Activated CD8-positive, alpha-beta memory T cell treated with anti-CD3 and anti-CD28 coated beads for 48 hours (primary cell): ENCODE measurements around the gene ECE1.

Source experiments
- DNase-seq, 3 experiments: peaks; one replicate each; pipeline ENCODE4 v3.0.0-alpha.2; 2020; ENCODE audit warnings: low read depth in 2 of 3, low spot score in 2 of 3

ECE1 gene

DNA sequence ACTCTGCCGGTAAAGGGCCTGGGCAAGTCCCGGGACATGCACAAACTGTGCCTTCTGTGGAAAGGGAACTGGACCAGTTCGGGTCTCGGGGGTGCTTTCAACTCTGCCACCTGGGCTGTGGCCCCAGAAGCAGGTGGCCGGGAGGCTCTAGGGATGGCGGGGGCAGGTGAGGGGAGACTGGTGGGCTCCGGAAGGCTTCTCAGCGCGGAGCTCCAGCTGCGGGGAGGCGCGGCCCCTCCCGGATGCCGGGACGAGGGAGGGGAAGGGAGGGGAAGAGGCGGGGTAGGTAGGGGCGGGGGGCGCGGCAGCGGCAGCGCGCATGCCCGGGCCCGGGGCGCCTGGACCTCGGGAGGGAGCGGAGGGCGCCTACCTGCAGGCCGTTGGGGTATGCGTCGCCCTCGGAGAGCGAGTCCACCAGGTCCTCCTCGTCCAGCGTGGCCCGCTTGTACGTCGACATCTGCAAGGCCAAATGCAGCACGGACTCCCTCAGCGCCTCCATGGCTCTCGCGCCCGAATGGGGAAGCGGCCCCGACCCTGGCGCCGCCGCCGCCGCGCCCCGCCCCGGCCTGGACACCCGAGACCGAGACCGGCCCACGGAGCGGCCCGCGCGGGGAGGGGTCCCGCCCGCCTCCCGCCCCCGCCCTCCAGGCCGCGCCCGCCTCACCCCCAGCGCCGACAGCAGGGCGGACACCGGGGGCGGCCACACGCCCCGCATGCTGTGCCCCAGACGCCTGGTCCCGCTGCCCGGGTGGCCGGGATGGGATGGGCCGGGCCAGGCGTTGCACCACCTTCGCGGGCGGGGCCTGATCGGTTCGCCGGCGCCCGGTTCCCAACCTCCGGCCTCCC lies at the start of gene ECE1:
Gene ECE1, minus strand, starts transcription at position 764 of the 846 bp plus-strand sequence. Its CDS starts 49 bp downstream, at position 715.
- peak in 1 of 3 experiments; percentile 15 for DNase-seq

- DNase-seq, result no peak
These were observed 49.3 kb upstream of the ECE1 start for GRCh38 chr1:21339356-21340229.

DNA sequence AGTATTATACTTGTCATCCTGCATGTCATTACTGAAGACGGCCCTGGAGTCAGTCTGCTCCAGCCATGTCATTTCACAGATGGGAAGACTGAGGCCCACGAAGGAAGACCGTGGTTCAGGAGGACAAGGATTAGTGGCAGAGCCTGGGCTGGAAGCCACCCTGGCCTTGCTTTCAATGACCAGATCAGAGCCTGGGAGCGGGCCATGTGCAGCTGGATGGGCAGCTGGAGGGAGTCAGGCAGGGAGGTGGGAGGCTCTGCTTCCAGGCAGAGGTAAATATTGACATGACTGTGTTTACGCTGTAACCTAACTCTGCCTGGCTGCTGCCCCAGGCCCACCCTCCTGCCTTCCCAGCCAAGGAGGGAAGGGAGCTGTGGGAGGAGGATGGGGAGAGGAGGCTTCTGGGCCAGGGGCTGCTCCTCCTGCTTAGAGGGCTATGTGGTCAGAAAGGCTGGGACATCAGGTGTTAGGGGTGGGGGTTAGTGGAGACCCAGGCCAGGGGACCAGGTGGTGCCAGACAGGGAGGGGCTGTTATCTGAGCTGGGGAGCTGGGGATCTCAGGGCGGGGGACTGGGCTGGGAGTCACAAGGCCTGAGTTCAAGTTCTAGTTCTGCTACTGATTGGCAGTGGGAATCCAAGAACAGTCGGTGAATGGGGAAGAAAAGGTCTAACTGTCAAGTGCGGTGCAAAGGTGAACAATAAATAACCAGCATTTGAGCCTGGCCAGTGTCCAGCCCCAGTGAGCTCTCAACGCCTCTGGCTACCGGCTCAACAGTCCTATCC lies 48.5 kb upstream of the ECE1 start:
- DNase-seq, result no peak

- DNase-seq, result no peak
These were observed 47.8 kb upstream of the ECE1 start for GRCh38 chr1:21337928-21338572.

DNA sequence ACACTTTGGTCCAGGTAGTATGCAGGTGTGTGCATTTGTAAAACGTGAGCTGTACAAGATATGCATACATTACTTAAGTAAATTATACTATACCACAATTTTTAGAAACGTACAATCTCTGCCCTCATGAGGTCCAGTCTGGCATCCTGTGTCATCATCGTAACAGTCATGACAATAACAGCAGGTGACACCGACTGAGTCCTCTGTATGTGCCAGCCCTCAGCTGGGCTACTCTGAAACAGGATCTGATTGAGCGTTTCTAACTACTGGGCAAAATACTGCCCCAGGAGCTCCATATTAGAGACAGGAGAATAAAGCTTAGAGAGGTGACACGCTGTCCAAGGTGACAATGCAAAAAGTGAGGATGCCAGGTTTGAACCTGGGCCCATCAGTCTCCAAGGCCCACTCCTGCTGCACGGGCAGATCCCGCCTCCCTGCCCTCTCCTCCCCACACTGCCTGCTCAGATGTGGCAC lies 47.2 kb upstream of the ECE1 start:
- no peak for DNase-seq

- DNase-seq, result no peak
These were observed 46.8 kb upstream of the ECE1 start for GRCh38 chr1:21337010-21337437.

DNA sequence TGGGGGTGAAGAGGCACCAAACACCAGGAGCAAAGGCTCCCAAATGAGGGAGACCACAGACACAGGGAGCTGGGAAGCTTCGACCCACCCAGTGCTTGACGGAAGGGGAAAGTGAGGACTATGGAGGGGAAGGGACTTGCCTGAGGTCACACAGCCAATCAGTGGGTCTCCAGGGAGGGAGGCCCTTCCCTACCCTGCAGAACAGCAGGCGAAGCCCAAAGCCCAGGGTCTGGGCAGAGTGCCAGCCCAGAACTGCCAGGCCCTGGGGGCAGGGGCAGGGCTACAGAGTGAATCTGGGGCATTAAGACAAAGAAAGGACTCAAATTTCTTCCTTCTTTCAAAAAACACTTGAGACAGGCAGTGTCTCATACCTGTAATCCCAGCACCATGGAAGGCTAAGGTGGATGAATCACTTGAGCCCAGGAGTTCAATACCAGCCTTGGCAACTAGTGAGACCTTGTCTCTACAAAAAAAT lies 45.5 kb upstream of the ECE1 start:
- no peak for DNase-seq

- DNase-seq, result no peak
These were observed 44.9 kb upstream of the ECE1 start for GRCh38 chr1:21335088-21335691.

- DNase-seq, result peak in 2 of 3 experiments; percentile 54 to 56
These were observed 44.2 kb upstream of the ECE1 start for GRCh38 chr1:21334214-21335087.

DNA sequence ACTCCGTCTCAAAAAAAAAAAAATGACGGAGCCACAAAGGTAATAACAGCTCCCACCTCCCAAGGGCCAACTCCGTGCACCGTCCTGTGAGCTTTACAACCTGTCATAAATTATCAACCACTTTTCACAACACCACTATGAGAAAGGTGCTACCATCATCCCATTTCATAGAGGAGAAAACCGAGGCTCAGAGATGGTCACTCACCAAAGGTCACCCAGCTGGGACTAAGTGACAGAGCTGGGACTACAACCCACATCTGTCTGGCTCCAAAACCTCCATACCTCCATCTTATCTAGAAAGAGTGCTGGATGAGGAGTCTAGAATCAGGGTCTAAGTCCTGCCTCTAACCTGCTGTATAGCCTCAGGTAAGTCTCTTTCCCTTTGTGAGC lies 43.6 kb upstream of the ECE1 start:
- DNase-seq, result no peak

DNA sequence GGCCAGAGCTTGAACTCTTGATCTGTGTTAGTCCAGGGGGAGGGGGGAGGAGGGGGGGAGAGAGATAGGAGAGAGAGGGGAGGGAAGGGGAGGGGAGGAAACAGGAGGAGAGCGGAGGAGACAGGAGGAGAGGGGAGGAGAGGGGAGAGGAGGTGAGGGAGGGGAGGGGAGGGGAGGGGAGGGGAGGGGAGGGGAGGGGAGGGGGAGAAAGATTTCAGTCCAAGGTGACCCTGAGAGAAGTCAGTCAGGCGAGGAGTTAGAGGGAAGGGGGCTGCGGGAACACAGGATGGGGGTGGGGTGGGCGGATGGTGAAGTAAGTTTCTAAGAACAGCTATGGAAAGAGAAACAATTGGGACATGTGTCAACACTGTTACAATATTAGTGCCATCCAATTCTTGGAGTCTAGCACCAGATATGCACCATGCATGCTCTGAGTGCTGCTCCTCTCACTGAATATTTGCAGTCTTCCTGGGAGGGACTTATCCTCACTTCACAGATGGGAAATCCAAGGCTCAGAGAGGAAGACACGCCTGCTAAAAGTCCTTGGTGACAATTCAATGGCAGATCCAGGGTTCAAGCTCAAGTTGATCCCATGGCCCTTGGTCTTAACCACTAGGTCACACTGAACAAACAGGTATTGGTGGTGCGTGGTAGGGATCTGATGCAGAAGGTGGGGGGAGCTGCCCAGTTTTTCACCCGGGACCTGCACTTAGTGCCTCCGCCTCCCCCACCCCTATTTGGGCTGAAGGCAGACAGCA lies 42.5 kb upstream of the ECE1 start:
- DNase-seq, result no peak

DNA sequence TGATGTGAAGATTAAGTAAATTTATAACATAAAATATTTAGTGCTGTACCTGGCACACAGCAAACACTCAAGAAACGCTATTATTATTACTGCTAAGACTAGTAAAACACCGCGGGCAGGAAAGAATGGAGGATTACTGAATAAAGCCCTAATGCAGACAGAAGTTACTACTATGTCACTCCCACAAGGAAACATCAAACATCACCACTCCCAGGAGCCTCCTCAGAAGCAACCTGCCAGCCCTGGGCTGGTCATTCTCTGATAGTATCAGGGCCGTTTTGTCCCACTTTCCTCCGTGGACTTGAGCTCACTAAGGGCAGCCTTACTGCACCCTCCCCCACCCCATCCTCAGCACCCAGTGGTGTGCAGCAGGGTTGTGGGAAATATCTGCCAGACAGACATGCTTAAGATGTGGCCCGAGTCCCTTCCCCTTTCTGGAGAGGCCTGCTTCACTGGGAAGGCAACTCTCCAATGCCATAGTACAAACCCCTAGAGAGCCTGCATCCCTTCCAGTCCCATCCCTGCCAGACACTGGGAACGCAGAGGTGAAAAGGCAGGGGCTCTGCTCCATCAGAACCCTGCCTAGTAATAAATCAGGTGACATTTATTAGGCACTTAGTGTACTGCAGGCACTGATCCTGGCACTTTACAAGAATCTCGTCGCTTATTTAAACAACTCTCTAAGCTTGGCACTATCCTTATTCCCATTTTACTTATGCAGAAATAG lies 41.7 kb upstream of the ECE1 start:
- DNase-seq, result no peak

DNA sequence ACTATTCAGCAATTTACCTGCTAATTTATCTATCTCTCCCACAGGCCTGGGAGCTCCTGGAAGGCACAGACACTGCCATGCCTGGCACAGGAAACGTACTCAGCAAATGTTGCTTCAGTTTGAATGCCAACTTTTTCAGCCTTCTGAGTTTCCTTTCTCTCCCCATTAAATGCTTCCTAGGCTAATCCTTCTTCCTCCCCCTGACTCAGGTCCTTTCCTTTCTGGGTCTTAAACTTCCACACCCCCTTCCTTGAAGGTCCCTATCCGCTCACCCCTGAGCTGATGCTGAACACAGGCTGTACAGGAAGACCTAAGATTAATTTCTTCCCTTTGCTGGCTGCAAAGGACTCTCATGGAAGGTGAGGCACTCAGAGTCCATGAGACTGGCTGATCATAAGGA lies 40.3 kb upstream of the ECE1 start:
- no peak for DNase-seq

GRCh38 chr1:21329209-21329844 lies 39.1 kb upstream of the ECE1 start:
- DNase-seq, result no peak

- DNase-seq, result no peak
These were observed 37.5 kb upstream of the ECE1 start for GRCh38 chr1:21327566-21328323.

DNA sequence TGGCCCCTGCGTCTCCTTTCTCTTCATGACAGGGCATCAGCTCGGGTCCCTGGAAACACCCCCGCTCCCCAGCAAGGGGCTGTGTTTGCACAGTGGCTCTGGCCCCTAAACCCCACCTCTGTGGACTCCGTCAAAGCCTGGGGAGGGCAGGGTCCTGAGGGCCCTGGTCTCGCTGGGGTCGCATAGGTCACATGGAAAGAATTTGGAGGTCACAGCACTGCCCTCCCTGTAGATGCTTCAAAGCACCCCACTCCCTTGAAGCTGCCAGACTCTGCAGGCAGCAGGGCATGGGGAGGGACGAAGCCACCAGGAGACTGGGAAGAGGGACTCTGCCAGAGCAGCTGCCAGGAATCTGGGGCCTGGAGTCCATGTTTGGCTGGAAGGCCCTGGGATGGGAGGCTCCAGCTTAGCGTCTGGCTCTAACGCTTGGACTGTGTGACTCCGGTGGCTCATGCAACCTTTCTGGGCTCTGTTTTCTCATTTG lies 36.6 kb upstream of the ECE1 start:
- no peak for DNase-seq
